ENCODE measurements around the gene FFAR3.

GRCh38 chr19:35353635-35354034 lies 4.6 kb upstream of the FFAR3 start:
- TF ChIP-seq CTCF (IDR thresholded peaks at IDR 0.05) (no peak), POLR2A (IDR thresholded peaks at IDR 0.05) (no peak)
